ENCODE results near the gene IL1RAPL2.
"Not testable (repeated sequence)": the region's sequence is repeated elsewhere in the genome, so short reads cannot be mapped to it uniquely, and the experiment has no call there.

Gene IL1RAPL2

DNA sequence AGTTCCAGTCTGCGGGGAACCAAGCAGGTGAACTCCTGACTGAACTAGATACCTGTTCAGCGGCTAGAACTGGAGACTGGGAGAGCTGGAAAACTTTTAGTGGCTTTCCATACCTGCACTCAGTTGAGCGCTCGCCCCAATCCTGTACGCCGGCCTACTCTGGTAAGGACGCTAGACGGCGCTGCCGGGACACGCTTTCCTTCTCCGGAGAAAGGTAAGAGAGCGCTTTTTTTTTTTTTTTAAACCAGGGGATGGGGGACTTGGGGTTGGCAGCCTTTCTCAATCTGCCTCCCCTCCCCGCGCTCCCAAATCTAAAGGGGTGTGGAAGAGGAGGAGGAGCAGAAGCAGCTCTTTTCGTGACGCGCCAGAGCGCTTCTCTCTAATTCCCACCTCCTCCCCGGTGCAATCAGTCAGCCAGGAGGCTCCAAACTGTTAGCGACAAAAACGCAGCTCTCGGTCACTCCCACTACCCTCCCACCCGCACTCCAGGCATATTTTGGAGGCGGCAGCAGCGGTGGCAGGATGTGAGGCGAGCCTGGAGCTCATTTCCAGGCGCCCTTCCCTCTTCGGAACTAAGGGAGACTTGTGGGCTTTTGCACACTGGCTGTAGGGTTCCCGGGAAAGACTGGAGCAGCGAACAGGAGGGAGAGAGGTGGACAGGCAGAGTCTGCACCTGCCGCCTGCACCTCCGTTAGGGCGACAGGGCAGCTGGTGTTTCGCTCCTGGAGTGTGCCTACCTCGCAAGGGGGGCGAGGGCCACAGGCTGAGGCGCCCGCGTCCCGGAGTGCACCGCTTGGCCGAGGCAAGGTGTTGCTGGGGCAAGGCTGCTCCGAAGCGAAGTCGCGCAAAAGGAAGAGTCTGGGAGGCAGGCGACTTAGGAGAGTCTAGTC lies at the start of gene IL1RAPL2:
IL1RAPL2 (plus strand) TSS at position 409 of the 890 bp plus-strand sequence.
- no peak for FAIRE-seq

DNA sequence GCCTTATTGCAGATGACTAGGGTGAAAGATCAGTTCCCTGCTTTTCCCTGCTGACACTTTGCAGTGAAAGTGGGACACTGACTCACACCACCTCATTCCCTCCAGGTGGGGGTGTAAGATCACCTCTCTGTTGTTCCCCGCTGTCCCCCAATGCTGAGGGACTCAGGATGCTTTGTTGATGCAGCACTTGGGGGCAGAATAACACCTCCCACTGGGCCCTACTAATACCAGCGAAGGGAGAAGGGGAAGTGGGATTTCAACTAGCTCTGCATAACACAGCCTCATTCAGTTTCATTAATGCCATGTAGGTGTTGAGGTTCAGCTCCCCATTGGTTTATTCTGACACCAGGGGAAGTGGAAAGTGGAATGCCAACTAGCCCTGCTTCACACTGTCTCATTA lies 43.6 kb upstream of the IL1RAPL2 start:
- FAIRE-seq: no peak

DNA sequence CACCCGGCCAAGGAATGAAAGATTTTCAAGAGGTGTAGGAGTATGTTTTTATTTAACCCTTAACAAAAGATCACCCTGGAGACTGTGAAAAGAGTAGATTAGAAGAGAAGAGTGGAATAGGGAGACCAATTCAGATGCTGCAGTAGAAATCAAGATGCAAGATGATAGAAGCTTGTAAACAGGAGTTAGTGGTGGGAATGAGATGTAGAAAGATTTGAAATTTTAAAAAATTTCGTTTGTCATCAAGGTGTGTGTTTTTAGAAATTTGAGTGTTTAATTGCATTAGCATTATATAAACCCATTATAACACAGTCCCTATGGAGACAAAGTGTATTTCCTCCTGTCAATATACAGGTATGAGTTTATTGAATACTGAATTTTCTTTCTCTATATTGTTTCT lies 42.1 kb upstream of the IL1RAPL2 start:
- FAIRE-seq: no peak

DNA sequence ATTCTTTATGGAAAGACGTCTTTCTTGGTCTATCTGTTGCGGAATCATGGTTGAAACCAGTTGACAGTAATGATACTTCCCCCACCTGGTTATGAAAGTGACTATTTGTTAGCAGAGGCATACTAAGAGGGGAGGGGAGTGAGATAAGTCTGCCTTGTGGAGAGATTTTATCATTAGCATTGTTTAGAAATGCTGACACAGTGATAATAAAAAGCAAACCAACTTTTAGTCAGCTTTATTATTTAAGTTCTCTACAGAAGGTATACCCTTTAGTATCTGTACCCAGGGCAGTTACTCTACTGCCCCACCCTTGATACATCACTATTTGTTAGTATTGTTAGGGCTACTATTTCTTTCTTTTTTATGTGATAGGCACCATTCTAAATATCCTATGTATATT lies 26.9 kb upstream of the IL1RAPL2 start:
- FAIRE-seq: no peak

DNA sequence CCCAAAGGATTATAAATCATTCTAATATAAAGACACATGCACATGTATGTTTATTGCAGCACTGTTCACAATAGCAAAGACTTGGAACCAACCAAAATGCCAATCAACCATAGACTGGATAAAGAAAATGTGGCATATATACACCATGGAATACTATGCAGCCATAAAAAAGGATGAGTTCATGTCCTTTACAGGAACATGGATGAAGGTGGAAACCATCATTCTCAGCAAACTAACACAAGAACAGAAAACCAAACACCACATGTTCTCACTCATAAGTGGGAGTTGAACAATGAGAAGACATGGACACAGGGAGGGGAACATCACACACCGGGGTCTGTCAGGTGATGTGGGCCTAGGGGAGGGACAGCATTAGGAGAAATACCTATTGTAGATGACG lies 23.6 kb upstream of the IL1RAPL2 start:
- FAIRE-seq: not testable (repeated sequence)

DNA sequence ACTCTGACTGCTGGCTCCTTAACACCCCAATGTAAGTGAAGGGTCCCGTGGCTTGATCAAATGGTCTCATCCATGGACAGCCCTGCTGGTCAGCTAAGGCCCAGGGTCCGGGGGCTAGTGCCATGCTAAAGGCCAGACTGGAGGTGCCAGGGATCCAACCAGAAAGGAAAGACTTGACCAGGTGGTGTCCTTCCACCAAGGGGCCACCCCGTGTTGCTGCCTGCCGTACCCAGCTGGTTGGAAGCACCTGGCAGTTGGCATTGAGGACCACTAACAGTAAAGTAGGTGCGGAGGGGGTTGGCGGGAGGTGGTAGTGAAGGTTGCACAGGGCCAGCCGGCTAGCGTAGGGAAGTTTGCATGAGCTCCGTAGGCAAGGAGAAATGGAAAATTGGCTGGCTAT lies 1.7 kb upstream of the IL1RAPL2 start:
- no peak for FAIRE-seq

DNA sequence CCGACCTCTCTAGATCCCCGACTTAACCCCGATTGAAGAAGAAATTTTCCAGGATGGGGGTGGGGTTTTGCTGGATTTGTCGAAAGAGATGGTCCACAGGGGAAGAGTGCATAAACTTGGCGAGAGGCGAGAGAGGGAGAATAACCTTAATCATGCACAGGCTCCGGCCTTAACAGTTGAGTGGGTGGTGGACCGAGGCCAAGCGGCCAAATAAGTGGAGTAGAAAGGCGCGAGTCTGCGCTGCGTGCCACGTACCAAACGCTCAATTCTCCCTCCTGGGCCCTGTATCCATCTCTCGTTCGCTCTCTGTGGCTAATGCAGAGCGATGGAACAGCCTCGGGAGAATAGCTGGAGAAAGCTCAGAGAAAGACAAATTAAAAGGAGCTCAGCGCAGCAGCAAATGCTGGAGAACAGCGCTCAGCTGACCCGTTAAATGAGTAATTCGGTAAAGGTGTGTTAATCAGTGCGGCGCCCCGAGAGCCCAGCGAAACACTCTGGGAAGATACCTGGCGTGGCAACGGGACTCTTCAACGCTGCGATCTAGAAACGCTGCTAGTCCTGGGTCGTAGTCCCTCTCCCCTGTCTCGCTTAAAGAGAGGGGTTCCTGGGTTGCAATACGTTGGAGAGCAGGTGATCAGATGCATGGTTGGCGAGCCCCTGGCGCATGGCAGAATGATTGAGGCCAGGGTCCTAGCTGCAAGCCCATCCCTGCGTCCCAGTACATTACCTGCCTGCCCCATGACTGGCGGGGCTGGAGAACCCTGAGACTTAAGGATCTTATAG lies 887 bp upstream of the IL1RAPL2 start:
- FAIRE-seq: no peak

DNA sequence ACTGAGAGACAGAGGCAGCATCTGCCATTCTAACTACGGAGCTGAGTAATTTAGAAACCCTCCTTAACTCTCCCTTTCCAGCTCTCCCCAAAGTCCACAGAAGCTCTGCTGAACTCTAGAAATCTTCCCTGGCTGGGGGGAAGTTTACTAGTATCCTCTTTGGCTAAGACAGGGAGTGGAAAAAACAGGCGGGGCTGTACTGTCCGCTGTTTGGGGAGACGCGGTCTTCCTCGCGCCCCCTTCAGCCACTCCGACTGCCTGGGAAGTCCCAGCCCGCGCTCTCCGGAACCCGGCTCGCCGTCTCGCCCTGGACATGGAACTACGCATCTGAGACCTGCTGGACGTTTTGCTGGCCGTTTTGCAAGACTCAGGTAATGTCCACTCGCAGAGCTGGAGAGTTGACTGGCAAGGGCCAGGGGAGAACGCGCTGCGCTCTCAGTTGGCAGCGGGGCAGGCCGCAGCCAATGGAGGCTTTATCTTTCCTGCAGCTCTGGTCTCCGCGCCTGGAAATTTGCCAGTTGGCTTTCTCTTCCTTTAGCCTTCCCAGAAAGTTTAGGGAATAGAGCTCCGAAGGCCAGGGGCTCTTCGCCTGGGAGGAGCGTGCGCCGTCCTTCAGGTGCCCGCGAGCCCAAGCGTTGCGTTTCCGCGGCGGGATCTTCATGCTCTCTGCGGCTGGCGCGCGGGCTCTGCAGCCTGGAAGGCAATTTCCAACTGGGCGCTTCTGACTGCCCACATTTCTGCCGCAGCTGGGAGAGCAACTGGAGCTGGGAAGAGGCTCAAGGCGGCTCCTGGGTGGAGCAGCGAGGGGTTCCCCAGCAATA lies 892 bp downstream of the IL1RAPL2 start:
- no peak for FAIRE-seq

DNA sequence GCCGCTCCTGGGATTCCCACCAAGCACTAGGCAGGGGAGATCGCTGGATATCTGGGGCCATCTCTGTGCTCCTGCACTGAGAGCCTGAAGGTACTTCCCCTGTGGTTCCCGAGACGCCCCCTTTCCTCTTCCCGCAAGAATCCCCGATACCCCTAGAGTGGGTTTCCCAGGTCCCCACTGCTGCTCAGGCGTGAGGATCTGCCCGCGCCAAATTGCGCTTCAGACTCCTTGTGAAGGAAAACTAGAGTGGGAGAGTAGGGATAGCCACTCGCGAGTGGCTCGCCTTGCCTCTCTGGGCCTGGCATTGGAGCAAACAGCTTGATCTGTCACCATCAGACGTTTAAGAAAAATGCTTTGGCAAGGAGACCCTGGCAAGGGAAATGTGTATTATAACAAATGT lies 1.5 kb downstream of the IL1RAPL2 start:
- FAIRE-seq: no peak

DNA sequence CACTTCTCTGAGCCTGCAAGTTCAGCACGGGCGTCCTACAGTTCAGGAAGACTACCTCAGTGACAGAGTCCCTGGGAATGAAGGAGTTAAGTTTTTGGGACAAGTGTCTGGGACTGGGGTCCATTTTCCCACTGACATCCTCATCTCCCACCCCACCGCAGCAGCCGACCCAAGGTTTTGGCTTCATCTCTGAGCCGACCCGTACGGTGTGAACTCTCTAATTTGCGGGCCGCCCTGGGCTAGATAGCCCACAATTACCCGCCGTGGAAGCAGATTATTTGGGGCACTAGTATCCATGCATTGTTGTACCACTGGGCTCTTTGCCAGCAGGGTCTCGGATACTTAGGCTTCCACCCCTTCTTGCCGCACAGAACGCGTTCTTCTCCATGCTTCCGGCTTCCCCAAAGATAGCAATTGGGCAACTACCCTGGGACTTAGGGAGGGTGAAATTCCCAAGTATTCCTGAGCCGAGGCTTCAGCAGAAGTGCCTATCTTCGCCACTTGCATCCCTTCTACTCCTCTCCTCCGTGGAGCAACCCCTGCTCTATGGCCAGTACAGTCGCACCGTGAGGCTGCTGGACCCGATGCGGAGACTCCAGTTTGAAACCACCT lies 2.4 kb downstream of the IL1RAPL2 start:
- FAIRE-seq: no peak

DNA sequence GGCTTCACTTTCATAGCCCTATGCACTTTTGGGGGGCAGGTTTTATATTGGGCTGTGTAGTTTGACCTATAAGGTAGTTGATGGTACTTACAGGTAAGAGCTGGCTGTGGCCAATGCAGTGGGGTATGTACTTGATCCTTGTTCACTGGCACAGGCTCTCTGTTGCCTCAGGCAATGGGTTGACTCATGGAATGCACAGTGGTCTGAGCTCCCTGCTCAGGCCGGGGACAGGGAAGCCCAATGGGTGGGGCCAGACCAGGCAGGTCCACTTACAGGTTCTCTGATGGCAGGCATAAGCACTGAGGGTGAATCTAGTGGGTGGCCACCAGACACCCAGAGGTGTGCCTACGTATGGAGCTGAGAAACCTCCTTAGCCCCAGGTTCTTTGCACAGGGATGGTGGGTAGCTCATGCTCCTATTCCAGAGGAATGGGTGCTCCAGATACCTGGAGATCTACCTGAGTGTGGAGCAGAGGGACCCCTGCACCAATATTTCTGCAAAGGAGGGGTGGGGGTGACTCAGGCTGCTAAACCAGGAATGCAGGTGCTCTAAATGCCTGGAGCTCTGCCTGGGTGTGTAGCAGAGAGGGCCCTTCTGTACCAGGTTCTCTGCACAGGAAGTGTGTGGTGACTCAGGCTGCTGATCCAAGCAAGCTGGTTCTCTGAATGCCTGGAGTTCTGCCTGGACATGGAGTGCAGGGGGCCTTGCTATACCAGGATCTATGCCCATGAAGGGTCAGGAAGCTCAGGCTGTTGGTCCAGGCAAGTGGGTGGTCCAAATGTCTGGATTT lies 52.3 kb downstream of the IL1RAPL2 start:
- no peak for FAIRE-seq

DNA sequence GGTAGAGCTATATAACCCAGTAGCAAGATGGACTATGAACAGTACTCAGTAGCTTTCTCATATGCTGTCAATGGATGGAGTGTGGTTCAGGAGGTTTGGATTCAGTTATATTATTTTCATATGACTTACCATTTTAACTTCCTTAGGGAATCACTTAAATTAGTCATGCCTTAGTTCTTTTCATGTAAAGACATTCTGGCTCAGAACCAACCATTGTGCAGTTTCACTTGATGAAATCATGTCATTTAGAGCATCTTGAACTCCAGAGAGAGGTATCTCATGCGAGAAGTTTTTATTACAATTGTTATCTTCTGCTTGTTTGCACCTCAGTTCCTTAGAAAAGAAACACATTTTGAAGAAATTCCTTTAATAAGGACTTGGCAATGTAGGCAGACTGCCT lies 55.8 kb downstream of the IL1RAPL2 start:
- no peak for FAIRE-seq

DNA sequence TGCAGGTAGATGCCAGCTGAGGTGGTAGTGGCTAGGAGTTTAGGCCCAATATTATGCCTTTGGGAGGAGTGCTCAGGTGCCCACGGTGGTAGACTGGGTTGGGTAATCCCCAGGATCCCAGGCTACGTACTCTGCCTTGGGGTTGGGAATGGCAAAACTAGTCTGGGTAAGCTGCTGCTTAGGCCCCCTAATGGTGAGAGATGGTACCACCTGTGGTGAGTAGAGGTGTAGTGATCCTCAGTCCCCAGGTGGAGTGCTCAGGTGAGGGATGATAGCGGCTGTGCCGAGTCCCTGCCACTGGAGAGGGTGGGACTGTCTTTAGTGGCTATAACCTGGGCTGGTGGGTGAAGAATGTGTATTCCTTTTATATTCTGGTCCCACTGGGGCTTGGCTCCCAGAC lies 75.2 kb downstream of the IL1RAPL2 start:
- FAIRE-seq: no peak

DNA sequence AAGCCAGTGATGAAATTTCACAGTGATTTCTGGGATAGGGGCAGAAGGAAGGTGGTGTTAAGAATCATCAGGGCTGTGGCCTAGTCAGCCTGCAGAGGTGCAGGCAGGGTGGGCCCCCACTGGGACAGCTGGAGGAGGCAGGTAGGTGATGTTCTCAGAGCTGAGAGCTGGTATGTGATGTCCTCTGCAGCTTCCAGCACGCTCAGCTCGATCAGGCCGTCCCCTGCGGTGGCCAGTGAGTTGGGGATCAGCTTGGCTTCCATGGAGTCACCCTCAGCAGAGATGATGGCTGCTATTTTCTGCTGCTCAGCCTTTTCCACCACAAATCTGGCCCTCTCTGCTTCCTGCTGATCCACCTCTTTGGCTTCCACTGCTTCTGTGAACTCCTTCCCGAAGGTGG lies 81.1 kb downstream of the IL1RAPL2 start:
- no peak for FAIRE-seq

DNA sequence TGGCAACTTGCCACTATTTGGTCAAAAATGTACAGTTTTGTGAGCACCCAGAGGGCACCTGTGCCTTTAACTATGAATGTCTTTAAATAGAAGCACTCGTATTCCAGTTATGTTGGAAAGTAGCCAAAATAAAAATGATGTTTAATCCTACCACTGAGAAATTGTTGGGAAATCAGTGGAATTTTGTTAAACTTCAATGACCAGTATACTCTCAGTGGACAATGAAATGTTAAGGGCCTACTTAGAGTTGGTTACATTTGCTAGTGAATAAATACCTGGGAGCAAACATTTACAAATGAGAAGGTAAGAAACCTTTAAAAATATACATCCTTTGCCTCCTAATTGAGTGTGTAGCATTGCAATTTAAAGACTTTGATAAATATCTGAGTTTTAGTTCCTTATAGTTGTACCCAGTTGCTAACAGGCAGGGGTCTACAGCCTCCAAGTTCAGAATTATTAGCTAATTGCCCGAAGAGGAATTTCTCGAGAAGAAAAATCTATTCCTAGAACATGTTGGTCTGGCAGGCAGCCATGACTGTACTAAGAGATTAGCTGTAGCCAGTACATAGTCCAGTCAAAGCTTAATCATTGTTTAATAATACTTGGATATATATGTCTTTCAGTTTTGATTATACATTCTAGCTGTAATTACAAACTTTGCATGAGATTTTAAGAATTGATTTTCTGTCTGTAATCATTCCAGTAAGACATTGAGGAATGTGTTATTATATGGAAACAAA lies 93.2 kb downstream of the IL1RAPL2 start:
- FAIRE-seq: no peak

DNA sequence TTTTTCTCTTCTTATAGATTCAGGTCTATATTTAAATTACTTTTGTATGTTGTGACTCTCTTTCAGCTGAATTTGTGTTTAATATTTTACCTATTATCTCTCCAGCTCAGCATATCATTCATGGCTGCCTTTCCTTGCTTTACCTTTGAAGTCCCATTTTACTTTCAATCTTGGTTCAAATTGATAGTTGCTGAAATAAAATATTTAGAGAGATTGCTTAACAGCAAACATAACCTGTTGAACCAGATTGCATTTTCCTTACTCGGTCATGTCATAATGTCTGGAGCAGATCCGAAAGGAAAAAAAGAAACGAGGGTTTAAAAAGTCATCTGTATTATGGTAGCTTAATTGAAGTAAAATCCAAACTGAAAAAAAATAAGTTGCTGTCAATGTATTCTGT lies 94.1 kb downstream of the IL1RAPL2 start:
- FAIRE-seq: no peak

DNA sequence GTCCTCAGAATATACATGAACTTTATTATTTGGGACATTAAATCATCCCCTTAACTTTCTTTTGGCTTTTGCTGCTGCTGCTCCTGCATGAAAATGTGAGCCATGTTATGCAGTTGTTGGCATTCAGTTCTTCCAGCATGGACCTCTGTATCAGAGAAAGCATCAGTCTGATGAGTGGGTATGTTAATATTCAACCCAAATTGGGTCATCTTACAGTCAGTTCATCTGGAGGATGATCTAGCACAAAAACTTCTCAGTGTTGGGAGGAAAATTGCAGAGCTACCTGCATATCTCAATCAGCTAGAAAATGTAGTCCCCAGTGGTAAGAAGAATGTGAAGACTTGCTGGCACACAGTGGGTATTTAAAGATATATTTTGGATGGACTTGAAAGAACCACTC lies 96.7 kb downstream of the IL1RAPL2 start:
- FAIRE-seq: no peak

DNA sequence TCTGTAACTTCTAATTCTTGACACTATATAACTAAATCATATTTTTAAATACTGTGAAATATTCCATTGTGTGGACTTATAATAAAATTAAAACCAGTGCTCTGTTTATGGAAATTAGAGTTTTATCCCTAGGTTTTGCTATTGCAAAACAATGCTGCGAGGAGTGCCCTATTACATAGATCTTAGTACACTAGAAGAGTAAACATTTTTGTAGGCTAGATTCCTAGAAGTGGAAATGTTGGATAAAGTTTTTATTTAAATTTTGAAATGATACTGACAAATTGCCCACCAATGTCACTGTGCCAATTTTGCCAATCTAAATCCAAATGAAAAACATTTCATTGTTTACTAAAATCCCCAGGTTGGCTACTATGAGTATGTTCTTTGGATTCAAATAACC lies 99.7 kb downstream of the IL1RAPL2 start:
- no peak for FAIRE-seq

DNA sequence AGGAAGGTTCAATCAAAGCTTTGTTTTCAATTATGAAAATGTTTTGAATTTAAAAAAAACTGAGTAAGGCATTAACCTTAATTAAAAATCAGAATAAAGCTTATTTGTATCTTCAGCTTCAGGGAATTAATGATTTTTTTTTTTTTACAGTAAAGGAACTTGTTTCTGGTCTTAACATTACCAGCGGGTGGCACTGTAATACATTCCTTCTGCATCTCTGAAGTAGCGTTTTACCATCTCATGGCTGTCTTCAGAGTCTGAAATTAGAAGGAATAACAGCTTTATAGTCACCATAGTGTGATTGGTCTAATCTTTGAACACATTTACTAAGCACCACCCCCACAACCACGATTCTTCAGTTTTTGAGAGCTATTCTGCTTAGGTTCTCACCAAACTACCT lies 102.6 kb downstream of the IL1RAPL2 start:
- no peak for FAIRE-seq

DNA sequence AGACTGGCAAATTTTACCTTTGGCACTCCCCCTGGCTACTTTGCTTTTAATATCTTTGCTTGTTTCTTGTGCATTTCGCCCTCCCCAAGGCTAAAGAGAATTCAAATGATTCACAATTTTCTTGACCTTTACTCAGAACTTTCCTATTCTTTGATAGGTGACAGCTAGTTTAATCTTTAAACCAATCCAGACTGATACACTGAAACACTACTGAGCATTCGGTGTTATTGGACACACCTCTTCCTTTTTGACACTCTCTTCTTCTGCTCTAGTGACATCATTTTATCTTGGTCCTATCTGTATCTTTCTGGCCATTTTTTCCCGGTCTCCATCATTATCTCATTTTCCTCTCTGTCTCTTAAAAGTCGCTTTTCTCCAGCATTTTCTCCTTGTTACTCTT lies 103.1 kb downstream of the IL1RAPL2 start:
- FAIRE-seq: no peak

DNA sequence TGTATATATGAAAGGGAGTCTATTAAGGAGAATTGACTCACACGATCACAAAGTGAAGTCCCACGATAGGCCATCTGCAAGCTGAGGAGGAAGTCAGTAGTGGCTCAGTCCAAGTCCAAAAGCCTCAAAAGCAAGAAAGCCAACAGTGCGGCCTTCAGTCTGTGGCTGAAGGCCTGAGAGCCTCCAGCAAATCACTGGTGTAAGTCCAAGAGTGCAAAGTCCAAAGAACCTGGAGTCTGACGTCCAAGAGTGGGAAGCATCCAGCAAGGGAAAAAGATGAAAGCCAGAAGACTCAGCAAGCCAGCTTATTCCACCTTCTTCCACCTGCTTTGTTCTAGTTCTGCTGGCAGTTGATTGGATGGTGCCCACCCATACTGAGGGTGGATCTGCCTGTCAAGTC lies 104.1 kb downstream of the IL1RAPL2 start:
- no peak for FAIRE-seq

Data from endometrium (tissue), 2 donors.